Measurements from ENCODE around the gene SUGCT.

SUGCT gene

GRCh38 chr7:40394400-40394799 is 259.6 kb downstream of the SUGCT start:
- H3K4me3 ChIP-seq (ENCODE audit: low read length, poor library complexity, severe bottlenecking), result no peak overlapping the region
- H2AFZ ChIP-seq (ENCODE audit: low read length), result no peak overlapping the region
- no peak overlapping the region for H3K4me2 ChIP-seq (ENCODE audit: low read depth, low read length, poor library complexity, severe bottlenecking)
- H4K20me1 ChIP-seq (ENCODE audit: insufficient read depth, low read length, poor library complexity, severe bottlenecking), result no peaks in the 10 kb centered on the region
- no peak for TF ChIP-seq CTCF (conservative IDR thresholded peaks at IDR 0.05; ENCODE audit: low read length)
- no peak for TF ChIP-seq EZH2phosphoT487 (IDR thresholded peaks at IDR 0.05; ENCODE audit: borderline replicate concordance)
- no peaks in the 10 kb centered on the region for H3K9me3 ChIP-seq (ENCODE audit: insufficient read depth, low read depth, low read length)
- no peaks in the 10 kb centered on the region for H3K4me1 ChIP-seq (ENCODE audit: insufficient read depth, low read length, poor library complexity, severe bottlenecking)
- no peaks in the 10 kb centered on the region for H3K9me2 ChIP-seq (replicated peaks; ENCODE audit: low read depth, low read length)
- no peaks in the 10 kb centered on the region for H3K79me2 ChIP-seq (ENCODE audit: insufficient read depth, low read length)
- no peak overlapping the region for H3K9ac ChIP-seq (ENCODE audit: low read depth, low read length, poor library complexity, severe bottlenecking)
- no peaks in the 10 kb centered on the region for H3K27me3 ChIP-seq (ENCODE audit: insufficient read depth, low read length, poor library complexity, severe bottlenecking)
- no peaks in the 10 kb centered on the region for H3K36me3 ChIP-seq (ENCODE audit: insufficient read depth, low read length)
- no peaks in the 10 kb centered on the region for H3F3A ChIP-seq (ENCODE audit: low read depth)

GRCh38 chr7:40400525-40400924 is 265.7 kb downstream of the SUGCT start:
- Histone ChIP-seq H3K79me2 (ENCODE audit: insufficient read depth, low read length) (no peaks in the 10 kb centered on the region), H3K36me3 (ENCODE audit: insufficient read depth, low read length) (no peaks in the 10 kb centered on the region)
- TF ChIP-seq CTCF (conservative IDR thresholded peaks at IDR 0.05; ENCODE audit: low read length), result no peak
- no peak for TF ChIP-seq EZH2phosphoT487 (IDR thresholded peaks at IDR 0.05; ENCODE audit: borderline replicate concordance)

GRCh38 chr7:40401406-40401805 is 266.6 kb downstream of the SUGCT start:
- H3K9ac ChIP-seq (ENCODE audit: low read depth, low read length, poor library complexity, severe bottlenecking), result no peak overlapping the region
- H4K20me1 ChIP-seq (ENCODE audit: insufficient read depth, low read length, poor library complexity, severe bottlenecking), result no peaks in the 10 kb centered on the region
- no peaks in the 10 kb centered on the region for H3K36me3 ChIP-seq (ENCODE audit: insufficient read depth, low read length)
- no peak overlapping the region for H3K4me3 ChIP-seq (ENCODE audit: low read length, poor library complexity, severe bottlenecking)
- H3K4me2 ChIP-seq (ENCODE audit: low read depth, low read length, poor library complexity, severe bottlenecking), result no peak overlapping the region
- no peaks in the 10 kb centered on the region for H3K27me3 ChIP-seq (ENCODE audit: insufficient read depth, low read length, poor library complexity, severe bottlenecking)
- no peaks in the 10 kb centered on the region for H3K9me3 ChIP-seq (ENCODE audit: insufficient read depth, low read depth, low read length)
- TF ChIP-seq CTCF (conservative IDR thresholded peaks at IDR 0.05; ENCODE audit: low read length) (no peak), EZH2phosphoT487 (IDR thresholded peaks at IDR 0.05; ENCODE audit: borderline replicate concordance) (no peak)
- no peak overlapping the region for H2AFZ ChIP-seq (ENCODE audit: low read length)
- no peaks in the 10 kb centered on the region for H3K79me2 ChIP-seq (ENCODE audit: insufficient read depth, low read length)
- no peaks in the 10 kb centered on the region for H3F3A ChIP-seq (ENCODE audit: low read depth)
- H3K4me1 ChIP-seq (ENCODE audit: insufficient read depth, low read length, poor library complexity, severe bottlenecking), result no peaks in the 10 kb centered on the region
- no peaks in the 10 kb centered on the region for H3K9me2 ChIP-seq (replicated peaks; ENCODE audit: low read depth, low read length)

More at GRCh38 chr7:40400525-40400924, 265.7 kb downstream of the SUGCT start:
- H3K9me2 ChIP-seq (replicated peaks; ENCODE audit: low read depth, low read length), result no peaks in the 10 kb centered on the region
- no peak overlapping the region for H3K9ac ChIP-seq (ENCODE audit: low read depth, low read length, poor library complexity, severe bottlenecking)
- no peaks in the 10 kb centered on the region for H3K9me3 ChIP-seq (ENCODE audit: insufficient read depth, low read depth, low read length)
- no peak overlapping the region for H3K4me3 ChIP-seq (ENCODE audit: low read length, poor library complexity, severe bottlenecking)
- H3K4me2 ChIP-seq (ENCODE audit: low read depth, low read length, poor library complexity, severe bottlenecking), result no peak overlapping the region
- no peaks in the 10 kb centered on the region for H3K4me1 ChIP-seq (ENCODE audit: insufficient read depth, low read length, poor library complexity, severe bottlenecking)
- no peaks in the 10 kb centered on the region for H3F3A ChIP-seq (ENCODE audit: low read depth)
- H3K27me3 ChIP-seq (ENCODE audit: insufficient read depth, low read length, poor library complexity, severe bottlenecking), result no peaks in the 10 kb centered on the region
- no peak overlapping the region for H2AFZ ChIP-seq (ENCODE audit: low read length)
- no peaks in the 10 kb centered on the region for H4K20me1 ChIP-seq (ENCODE audit: insufficient read depth, low read length, poor library complexity, severe bottlenecking)
